CD14-positive monocyte (primary cell): ENCODE results near the gene NGDN. TPM values are rescaled to one million over a fixed set of nuclear protein-coding genes. Genes with fewer than 3 reads are reported as not detected.

Experiments used
- DNase-seq, 3 donors: peaks; one replicate each; pipeline ENCODE4 v3.0.0-alpha.2; 2011 to 2022
- H2AFZ ChIP-seq: 2 replicates; pipeline ENCODE4 v1.6.0; 2012; ENCODE audit warnings: mild to moderate bottlenecking, low read depth, low read length, inconsistent platforms; ENCODE audit not compliant: insufficient read depth, poor library complexity, severe bottlenecking
- H3K27ac ChIP-seq, 2 donors: 1 replicate in 1 of 2; 2 replicates in 1 of 2; pipeline ENCODE4 v1.5.1; 2012 to 2013; ENCODE audit warnings: low read length in 2 of 2, control low read depth in 1 of 2, inconsistent platforms in 1 of 2, low read depth in 1 of 2, mild to moderate bottlenecking in 1 of 2
- H3K27me3 ChIP-seq, 2 donors: one replicate each; pipeline versions ENCODE4 v1.6.0 to v1.6.1; 2011 to 2013; ENCODE audit warnings: low read length in 2 of 2; ENCODE audit not compliant: control insufficient read depth in 2 of 2, insufficient read depth in 2 of 2
- H3K36me3 ChIP-seq, 2 donors: replicated peaks in 1 of 2; 1 replicate in 1 of 2; 2 replicates in 1 of 2; pipeline versions ENCODE4 v1.5.1 to v1.6.1; 2012 to 2013; ENCODE audit warnings: low read length in 2 of 2, control low read depth in 1 of 2, inconsistent platforms in 1 of 2, mild to moderate bottlenecking in 1 of 2; ENCODE audit not compliant: insufficient read depth in 2 of 2, control insufficient read depth in 1 of 2
- H3K4me1 ChIP-seq, 2 donors: 1 replicate in 1 of 2; 2 replicates in 1 of 2; pipeline versions ENCODE4 v1.5.1 to v1.6.1; 2012 to 2013; ENCODE audit warnings: low read length in 2 of 2, control low read depth in 1 of 2, inconsistent platforms in 1 of 2, mild to moderate bottlenecking in 1 of 2, moderate library complexity in 1 of 2; ENCODE audit not compliant: insufficient read depth in 2 of 2, control insufficient read depth in 1 of 2
- H3K4me2 ChIP-seq: replicated peaks from 2 replicates; pipeline ENCODE3; 2012; ENCODE audit warnings: low read length, moderate library complexity, mild to moderate bottlenecking; ENCODE audit not compliant: poor library complexity, severe bottlenecking; ENCODE audit errors: extremely low read depth
- H3K4me3 ChIP-seq, 3 experiments: fragments of 200-600 bp in 1 of 3; sonication (generic) in 1 of 3; replicated peaks in 1 of 3; 1 replicate in 2 of 3; 2 replicates in 1 of 3; pipeline ENCODE4 v1.5.1; 2011 to 2013; ENCODE audit warnings: low read length in 3 of 3, mild to moderate bottlenecking in 3 of 3, control low read depth in 2 of 3, low read depth in 2 of 3, inconsistent platforms in 1 of 3, moderate library complexity in 1 of 3
- H3K79me2 ChIP-seq: 2 replicates; pipeline ENCODE4 v1.6.0; 2012; ENCODE audit warnings: mild to moderate bottlenecking, control low read depth, inconsistent platforms, low read length, moderate library complexity; ENCODE audit not compliant: insufficient read depth
- H3K9ac ChIP-seq: 2 replicates; pipeline ENCODE4 v1.6.0; 2017; ENCODE audit warnings: low read length, mild to moderate bottlenecking; ENCODE audit not compliant: insufficient read depth, poor library complexity, severe bottlenecking
- H3K9me3 ChIP-seq, 2 donors: replicated peaks in 1 of 2; 1 replicate in 1 of 2; 2 replicates in 1 of 2; pipeline versions ENCODE4 v1.5.1 to v1.6.1; 2012 to 2013; ENCODE audit warnings: low read length in 2 of 2, control low read depth in 1 of 2; ENCODE audit not compliant: control insufficient read depth in 1 of 2, insufficient read depth in 1 of 2
- H4K20me1 ChIP-seq: 2 replicates; pipeline ENCODE4 v1.6.0; 2012; ENCODE audit warnings: mild to moderate bottlenecking, low read length, control low read depth, moderate library complexity; ENCODE audit not compliant: insufficient read depth
- H3K27ac Mint-ChIP-seq, 7 donors: one replicate each; pipeline ENCODE4 v1.8.0; 2020; ENCODE audit warnings: mild to moderate bottlenecking in 7 of 7, mixed read lengths in 7 of 7, moderate library complexity in 6 of 7, inconsistent platforms in 2 of 7
- H3K27me3 Mint-ChIP-seq, 3 donors: one replicate each; pipeline ENCODE4 v1.8.0; 2021 to 2022; ENCODE audit warnings: low read depth in 3 of 3, mild to moderate bottlenecking in 3 of 3, mixed read lengths in 3 of 3, moderate library complexity in 3 of 3, inconsistent platforms in 1 of 3
- H3K36me3 Mint-ChIP-seq, 2 donors: one replicate each; pipeline ENCODE4 v1.8.0; 2020; ENCODE audit warnings: mixed read lengths in 2 of 2, inconsistent platforms in 1 of 2, mild to moderate bottlenecking in 1 of 2
- H3K4me1 Mint-ChIP-seq: one replicate; pipeline ENCODE4 v1.8.0; 2020; ENCODE audit warnings: mild to moderate bottlenecking, mixed read lengths
- H3K4me3 Mint-ChIP-seq, 2 donors: one replicate each; pipeline ENCODE4 v1.8.0; 2020; ENCODE audit warnings: mild to moderate bottlenecking in 2 of 2, mixed read lengths in 2 of 2, moderate library complexity in 1 of 2
- H3K9me3 Mint-ChIP-seq, 7 donors: one replicate each; pipeline ENCODE4 v1.8.0; 2020 to 2022; ENCODE audit warnings: mixed read lengths in 7 of 7, mild to moderate bottlenecking in 6 of 7, moderate library complexity in 6 of 7, inconsistent platforms in 2 of 7
- WGBS: methylation state at CpG from one replicate; pipeline ENCODE4 v1.1.5; 2013; ENCODE audit warnings: missing lambda C conversion rate; ENCODE audit not compliant: insufficient coverage; 5-methylcytosine and 5-hydroxymethylcytosine counted together
- intact Hi-C, 2 donors: fragments of 100-400 bp; cut with micrococcal nuclease; formaldehyde crosslinking; loops; one replicate each; pipeline versions ENCODE4 v1.15.0 to v1.15.1; 2023
- polyA plus RNA-seq, 3 donors: library from polyadenylated mRNA; depleted of rRNA in 1 of 3; unstranded in 2 of 3; stranded (reverse) in 1 of 3; fragments of 300-500 nt in 2 of 3; fragments of >200 nt in 1 of 3; fragmentation: Illumina TruSeq in 2 of 3; gene quantifications; 1 replicate in 2 of 3; 2 replicates in 1 of 3; pipeline ENCODE4 v1.2.3, GENCODE V29; 2012 to 2021
- TF ChIP-seq, protein P1 (sequence below): fragments of 200-600 bp; IDR thresholded peaks from one replicate; pipeline ENCODE4 v1.8.0; 2022; ENCODE audit warnings: antibody characterized with exemption, mild to moderate bottlenecking

NGDN gene
- polyA plus RNA-seq, 3 donors, result 22.7 to 44.5 (median 26.8) TPM

GRCh38 chr14:23433457-23433856 is 36.0 kb upstream of the NGDN start:
- H3K27ac Mint-ChIP-seq, result no peak overlapping the region
- intact Hi-C loops, result no loop called here
- 94% methylated on average over 10 of the region's 10 CpGs for WGBS

DNA sequence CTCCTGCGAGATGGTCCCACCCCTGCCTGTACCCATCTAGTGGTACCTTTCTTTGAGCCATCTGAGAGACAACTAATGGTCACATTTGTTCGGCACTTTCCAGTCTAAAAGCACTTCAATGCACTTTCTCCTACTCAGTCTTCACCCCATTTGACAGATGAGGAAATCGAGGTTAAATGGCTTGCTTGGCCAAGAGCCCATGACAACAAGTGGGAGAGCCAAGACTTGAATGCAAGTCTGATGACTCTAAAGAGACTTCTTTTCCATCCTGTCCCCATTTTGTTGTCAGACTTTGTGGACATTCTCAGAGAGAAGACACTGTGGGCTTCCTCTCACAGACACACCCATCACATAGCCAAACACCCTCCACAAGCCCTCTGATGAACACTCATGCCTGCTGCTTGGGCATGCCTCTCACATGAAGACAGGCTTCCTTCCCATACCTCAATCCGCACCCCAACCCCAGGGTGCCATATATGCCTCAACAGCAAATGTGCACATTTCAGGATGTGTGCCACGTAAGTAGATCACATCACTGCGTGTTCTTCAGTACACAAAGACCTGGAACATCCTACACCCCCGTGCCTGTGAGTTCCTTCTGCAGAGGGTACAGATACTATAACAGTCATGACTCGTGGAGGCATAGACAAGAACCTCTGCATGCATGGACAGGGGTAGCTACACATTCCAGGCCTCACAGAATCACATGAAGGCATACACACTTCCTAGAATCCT is 34.8 kb upstream of the NGDN start:
- H3K4me3 ChIP-seq, result no peak overlapping the region
- H3K9ac ChIP-seq, result no peak overlapping the region
- no peak for DNase-seq
- no peak overlapping the region for H3K4me3 Mint-ChIP-seq
- TF ChIP-seq, protein P1, sequence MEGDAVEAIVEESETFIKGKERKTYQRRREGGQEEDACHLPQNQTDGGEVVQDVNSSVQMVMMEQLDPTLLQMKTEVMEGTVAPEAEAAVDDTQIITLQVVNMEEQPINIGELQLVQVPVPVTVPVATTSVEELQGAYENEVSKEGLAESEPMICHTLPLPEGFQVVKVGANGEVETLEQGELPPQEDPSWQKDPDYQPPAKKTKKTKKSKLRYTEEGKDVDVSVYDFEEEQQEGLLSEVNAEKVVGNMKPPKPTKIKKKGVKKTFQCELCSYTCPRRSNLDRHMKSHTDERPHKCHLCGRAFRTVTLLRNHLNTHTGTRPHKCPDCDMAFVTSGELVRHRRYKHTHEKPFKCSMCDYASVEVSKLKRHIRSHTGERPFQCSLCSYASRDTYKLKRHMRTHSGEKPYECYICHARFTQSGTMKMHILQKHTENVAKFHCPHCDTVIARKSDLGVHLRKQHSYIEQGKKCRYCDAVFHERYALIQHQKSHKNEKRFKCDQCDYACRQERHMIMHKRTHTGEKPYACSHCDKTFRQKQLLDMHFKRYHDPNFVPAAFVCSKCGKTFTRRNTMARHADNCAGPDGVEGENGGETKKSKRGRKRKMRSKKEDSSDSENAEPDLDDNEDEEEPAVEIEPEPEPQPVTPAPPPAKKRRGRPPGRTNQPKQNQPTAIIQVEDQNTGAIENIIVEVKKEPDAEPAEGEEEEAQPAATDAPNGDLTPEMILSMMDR, result no peak
- H3K9me3 Mint-ChIP-seq, result no peaks in the 10 kb centered on the region
- H3K4me2 ChIP-seq, result no peak overlapping the region
- H3K9me3 ChIP-seq, result no peaks in the 10 kb centered on the region
- no peaks in the 10 kb centered on the region for H3K27me3 ChIP-seq
- H3K36me3 Mint-ChIP-seq, result no peaks in the 10 kb centered on the region
- WGBS, result 92% methylated on average over 8 of the region's 8 CpGs
- H3K27ac ChIP-seq, result no peak overlapping the region
- no peak overlapping the region for H2AFZ ChIP-seq
- no peaks in the 10 kb centered on the region for H3K79me2 ChIP-seq
- intact Hi-C loops, result no loop called here
- peaks cover 4% of the 10 kb centered on the region for H3K4me1 Mint-ChIP-seq
- H3K27me3 Mint-ChIP-seq, result peaks cover 3 to 8% (median 3%) of the 10 kb centered on the region in 3 donors
- no peaks in the 10 kb centered on the region for H3K4me1 ChIP-seq
- no peaks in the 10 kb centered on the region for H4K20me1 ChIP-seq
- no peak overlapping the region for H3K27ac Mint-ChIP-seq
- no peaks in the 10 kb centered on the region for H3K36me3 ChIP-seq

More at GRCh38 chr14:23433457-23433856, 36.0 kb upstream of the NGDN start:
- H3K27me3 ChIP-seq, result no peaks in the 10 kb centered on the region
- no peaks in the 10 kb centered on the region for H3K36me3 Mint-ChIP-seq
- peaks cover 4% of the 10 kb centered on the region for H3K4me1 Mint-ChIP-seq
- no peaks in the 10 kb centered on the region for H3K4me1 ChIP-seq
- peaks cover 3 to 8% (median 6%) of the 10 kb centered on the region in 3 donors for H3K27me3 Mint-ChIP-seq
- no peak for DNase-seq
- no peak overlapping the region for H2AFZ ChIP-seq
- H4K20me1 ChIP-seq, result no peaks in the 10 kb centered on the region
- H3K9ac ChIP-seq, result no peak overlapping the region
- no peaks in the 10 kb centered on the region for H3K9me3 ChIP-seq
- H3K36me3 ChIP-seq, result no peaks in the 10 kb centered on the region
- H3K4me3 ChIP-seq, result no peak overlapping the region
- no peak overlapping the region for H3K4me2 ChIP-seq
- H3K4me3 Mint-ChIP-seq, result no peak overlapping the region
- no peaks in the 10 kb centered on the region for H3K79me2 ChIP-seq
- TF ChIP-seq, protein P1, result no peak
- H3K9me3 Mint-ChIP-seq, result no peaks in the 10 kb centered on the region
- H3K27ac ChIP-seq, result no peak overlapping the region
